ENCODE data around the gene ZNF273. TPM values are rescaled to one million over a fixed set of nuclear protein-coding genes. Genes with fewer than 3 reads are reported as not detected.

ZNF273 gene
- total RNA-seq, 2 donors from 2014 or later: 5.9 to 6.7 TPM

DNA sequence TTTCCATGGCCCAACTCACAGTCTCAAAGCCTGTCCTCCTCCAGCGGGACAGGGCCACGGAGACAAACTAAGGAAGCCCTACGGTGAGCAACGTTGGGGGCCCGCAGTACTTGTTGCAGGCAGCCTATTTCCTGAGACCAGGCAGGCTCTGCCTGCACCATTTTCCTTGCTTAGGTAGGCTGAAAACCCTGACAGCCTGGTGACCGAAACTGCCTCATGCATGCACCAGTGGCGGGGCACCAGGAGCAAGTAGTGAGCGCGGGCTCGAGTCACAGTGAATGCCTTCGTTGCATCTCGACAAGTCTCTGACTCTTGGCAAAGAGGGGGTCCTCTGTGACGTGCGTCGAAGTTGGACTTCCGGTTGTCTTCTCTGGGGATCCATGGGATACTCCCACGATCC lies 23.3 kb upstream of the ZNF273 start:
- DNase-seq (no peak), ATAC-seq (no peak)
- no peaks in the 10 kb centered on the region for H3K9me3 ChIP-seq (ENCODE audit: control insufficient read depth, low read length, poor library complexity, severe bottlenecking)
- Mint-ChIP-seq H3K27ac (no peak overlapping the region), H3K36me3 (ENCODE audit: low read depth) (no peaks in the 10 kb centered on the region), H3K4me3 (peak overlapping the region; percentile 57), H3K27me3 (peaks cover 67% of the 10 kb centered on the region), H3K4me1 (peaks cover 18% of the 10 kb centered on the region)

DNA sequence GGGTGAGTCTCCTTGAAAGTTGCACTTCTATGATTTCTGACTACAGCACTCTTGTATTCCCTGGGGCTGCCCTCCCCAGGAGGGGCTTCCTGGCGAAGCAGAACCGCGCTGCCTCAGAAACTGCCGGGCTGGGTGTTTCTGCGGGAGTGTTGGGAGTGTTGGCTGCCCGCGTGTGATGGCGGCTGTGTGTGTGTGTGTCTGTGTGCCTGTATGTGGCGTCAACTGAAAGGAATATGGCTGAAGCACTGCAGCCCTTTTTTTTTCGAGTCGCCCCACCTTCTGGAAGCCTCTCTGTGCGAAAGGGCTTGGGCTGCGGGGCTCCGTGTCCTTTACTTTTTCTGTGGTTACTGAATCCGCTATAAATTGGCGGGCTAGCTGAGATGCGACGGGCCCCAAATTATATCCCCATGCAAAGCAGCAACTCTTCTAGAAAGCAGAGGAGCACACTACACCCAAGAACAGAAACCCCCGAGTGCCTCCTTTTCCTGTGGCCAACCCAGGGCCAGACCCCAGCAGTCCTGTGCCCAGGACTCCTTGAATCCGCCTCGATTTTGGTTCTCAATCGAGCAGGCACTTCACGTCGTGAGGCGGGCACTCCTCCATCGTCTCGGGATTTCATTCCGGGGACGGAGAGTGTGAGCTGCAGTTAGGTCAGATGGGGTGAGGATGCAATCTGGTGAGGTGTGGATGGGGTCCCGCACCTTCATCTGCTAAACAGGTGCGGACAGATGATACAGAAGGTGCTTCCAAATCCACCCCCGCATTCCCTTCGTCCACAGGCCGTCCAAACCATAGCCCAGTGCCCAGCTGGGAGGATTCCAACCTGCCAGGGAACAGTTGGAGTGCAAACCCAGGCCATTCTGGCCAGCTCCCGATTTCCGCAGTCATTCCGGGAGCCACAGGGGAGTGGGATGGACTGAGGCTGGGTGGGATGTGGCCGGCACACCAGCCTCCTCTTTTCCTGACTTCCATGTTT lies 22.5 kb upstream of the ZNF273 start:
- H3K4me3 Mint-ChIP-seq: no peak overlapping the region
- ATAC-seq: no peak
- DNase-seq: no peak
- H3K27ac Mint-ChIP-seq: no peak overlapping the region
- H3K4me1 Mint-ChIP-seq: peaks cover 18% of the 10 kb centered on the region
- no peaks in the 10 kb centered on the region for H3K9me3 ChIP-seq (ENCODE audit: control insufficient read depth, low read length, poor library complexity, severe bottlenecking)
- H3K36me3 Mint-ChIP-seq (ENCODE audit: low read depth): peaks cover 3% of the 10 kb centered on the region
- peaks cover 75% of the 10 kb centered on the region for H3K27me3 Mint-ChIP-seq

DNA sequence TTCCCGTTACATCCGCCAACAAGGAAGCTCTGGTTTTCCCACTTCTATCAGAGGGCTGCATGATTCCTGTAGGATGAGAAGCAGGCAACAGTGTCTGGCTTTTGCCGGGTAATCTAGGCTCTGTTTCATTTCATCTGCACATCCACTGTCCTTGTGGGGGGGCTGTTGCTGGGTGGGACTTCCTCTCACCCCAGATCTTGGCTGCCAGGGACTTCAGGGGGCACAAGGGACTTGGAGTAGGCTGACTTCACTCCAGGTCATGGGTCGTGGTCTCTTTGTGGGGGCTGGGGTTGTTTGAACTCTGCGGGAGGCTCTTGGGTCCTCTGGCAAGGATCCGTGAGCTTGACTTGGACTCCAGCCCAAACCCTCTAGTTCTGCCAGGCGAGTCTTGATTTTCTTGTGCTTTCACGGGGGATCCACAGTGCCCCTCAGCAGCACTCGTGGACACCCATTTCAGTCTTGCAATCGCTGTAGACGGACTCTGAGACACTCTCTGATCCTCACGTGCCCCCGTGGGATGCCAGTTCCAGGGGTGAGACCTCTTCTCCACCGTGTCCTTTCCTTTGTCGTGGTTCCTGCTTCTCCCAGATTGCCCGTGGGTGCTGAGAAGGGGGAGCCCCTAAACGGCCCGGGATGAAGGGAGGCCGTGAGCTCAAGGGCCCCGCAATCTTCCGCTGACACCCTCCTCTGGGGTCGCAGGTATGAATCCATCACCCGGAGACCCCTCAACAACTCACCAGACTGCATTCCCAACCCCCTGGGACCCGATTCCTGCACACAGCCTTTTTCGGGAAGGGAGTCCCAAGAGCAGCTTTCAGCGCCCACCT lies 21.4 kb upstream of the ZNF273 start:
- ATAC-seq (no peak), DNase-seq (no peak)
- peaks cover 81% of the 10 kb centered on the region for H3K27me3 Mint-ChIP-seq
- peaks cover 21% of the 10 kb centered on the region for H3K4me1 Mint-ChIP-seq
- no peak overlapping the region for H3K4me3 Mint-ChIP-seq
- peaks cover 3% of the 10 kb centered on the region for H3K36me3 Mint-ChIP-seq (ENCODE audit: low read depth)
- H3K9me3 ChIP-seq (ENCODE audit: control insufficient read depth, low read length, poor library complexity, severe bottlenecking): no peaks in the 10 kb centered on the region
- H3K27ac Mint-ChIP-seq: no peak overlapping the region

DNA sequence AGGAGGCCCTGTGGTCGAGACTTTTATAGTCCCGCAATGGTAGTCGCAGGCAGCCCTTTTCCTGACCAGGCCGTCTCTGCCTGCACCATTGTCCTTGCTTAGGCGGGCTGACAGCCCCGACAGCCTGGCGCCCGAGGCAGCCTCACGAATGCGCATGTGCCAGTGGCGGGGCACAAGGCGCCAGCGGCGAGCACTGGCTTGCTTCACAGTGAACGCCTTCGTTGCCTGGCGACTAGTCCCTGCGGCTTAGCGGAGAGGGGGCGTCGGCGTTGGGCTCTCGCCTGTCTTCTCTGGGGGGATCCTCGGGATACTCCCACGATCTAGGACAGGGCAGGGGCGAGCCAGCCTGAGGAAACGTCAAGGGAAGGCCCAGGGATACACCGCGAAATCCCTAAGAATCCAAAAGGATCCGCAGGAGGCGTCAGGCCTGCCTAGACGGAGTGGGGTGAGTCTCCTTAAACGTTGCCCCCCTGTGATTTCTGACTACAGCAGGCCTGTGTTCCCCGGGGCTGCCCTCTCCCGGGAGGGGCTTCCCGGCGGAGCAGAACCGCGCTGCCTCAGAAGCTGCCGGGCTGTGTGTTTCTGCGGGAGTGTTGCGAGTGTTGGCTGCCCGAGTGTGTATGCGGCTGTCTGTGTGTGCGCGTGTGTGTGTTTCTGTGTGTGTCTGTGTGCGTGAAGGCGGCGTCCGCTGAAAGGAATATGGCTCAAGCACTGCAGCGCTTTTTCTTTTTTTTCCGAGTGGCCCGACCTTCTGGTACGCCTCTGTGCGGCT lies 20.5 kb upstream of the ZNF273 start:
- H3K9me3 ChIP-seq (ENCODE audit: control insufficient read depth, low read length, poor library complexity, severe bottlenecking): no peaks in the 10 kb centered on the region
- Mint-ChIP-seq H3K4me1 (peaks cover 17% of the 10 kb centered on the region), H3K27ac (no peak overlapping the region), H3K27me3 (peaks cover 79% of the 10 kb centered on the region), H3K4me3 (peak overlapping the region; percentile 58), H3K36me3 (ENCODE audit: low read depth) (peaks cover 3% of the 10 kb centered on the region)
- DNase-seq (no peak), ATAC-seq (peak; percentile 34)

DNA sequence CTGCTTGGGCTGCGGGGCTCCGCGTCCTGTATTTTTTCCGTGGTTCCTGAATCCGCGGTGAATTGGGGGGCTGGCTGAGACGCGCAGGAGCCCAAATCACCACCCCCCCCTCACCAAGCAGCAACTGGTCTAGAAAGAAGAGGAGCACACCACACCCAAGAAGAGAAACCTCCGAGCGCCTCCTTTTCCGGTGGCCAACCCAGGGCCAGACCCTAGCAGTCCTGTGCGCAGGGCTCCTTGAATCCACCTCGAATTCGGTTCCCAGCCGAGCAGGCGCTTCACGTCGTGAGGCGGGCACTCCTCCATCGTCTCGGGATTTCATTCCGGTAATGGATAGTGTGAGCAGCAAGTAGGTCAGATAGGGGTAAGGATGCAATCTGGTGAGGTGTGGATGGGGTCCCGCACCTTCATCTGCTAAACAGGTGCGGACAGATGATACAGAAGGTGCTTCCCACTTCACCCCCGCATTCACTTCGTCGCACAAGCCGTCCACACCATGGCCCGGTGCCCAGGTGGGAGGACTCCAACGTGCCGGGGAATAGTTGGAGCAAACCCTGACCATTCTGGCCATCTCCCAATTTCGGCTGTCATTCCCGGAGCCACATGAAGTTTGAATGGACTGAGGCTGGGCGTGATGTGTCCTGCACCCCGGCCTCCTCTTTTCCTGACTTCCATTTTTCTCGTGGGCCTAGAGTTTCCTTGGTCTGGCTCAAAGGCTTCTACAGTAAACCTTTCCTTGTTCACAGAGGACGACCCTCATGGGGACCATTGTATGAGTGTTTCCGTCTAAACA lies 19.8 kb upstream of the ZNF273 start:
- Mint-ChIP-seq H3K4me3 (peak overlapping the region; percentile 58), H3K36me3 (ENCODE audit: low read depth) (peaks cover 6% of the 10 kb centered on the region), H3K27ac (no peak overlapping the region), H3K4me1 (peaks cover 18% of the 10 kb centered on the region), H3K27me3 (peaks cover 80% of the 10 kb centered on the region)
- DNase-seq: no peak
- ATAC-seq: no peak
- H3K9me3 ChIP-seq (ENCODE audit: control insufficient read depth, low read length, poor library complexity, severe bottlenecking): no peaks in the 10 kb centered on the region

DNA sequence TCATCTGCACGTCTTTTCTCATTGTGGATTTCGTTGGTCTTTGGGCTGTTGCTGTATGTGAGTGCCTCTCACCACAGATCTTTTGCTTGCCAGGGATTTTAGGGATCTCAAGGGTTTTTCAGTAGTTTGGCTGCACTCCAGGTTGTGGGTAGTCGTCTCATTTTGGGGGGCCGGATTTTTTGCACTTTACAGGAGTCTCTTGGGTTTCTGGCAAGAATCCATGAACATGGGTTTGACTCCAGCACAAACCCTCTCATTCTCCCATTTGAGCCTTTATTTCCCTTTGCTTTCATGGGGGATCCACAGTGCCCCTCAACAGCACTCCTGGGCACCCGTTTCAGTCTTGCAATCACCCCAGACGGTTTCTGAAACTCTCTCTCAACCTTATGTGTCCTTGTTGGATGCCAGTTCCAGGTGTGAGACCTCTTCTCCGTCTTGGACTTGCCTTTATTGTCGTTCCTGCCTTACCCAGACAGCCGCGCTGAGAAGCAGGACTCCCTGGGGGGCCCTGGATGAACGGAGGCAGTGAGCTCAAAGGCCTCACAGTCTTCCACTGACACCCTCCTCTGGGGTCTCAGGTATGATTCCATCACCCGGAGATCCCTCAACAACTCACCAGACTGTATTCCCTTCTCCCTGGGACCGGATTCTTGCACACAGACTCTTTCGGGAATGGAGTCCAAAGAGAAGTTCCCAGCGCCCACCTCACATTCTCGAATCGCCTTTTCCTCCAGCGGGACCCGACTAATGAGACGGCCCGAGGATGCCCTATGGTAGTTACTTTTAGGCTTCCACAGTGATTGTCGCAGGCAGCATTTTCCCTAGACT lies 18.8 kb upstream of the ZNF273 start:
- H3K4me1 Mint-ChIP-seq: peaks cover 21% of the 10 kb centered on the region
- peak overlapping the region; percentile 36 for H3K4me3 Mint-ChIP-seq

DNA sequence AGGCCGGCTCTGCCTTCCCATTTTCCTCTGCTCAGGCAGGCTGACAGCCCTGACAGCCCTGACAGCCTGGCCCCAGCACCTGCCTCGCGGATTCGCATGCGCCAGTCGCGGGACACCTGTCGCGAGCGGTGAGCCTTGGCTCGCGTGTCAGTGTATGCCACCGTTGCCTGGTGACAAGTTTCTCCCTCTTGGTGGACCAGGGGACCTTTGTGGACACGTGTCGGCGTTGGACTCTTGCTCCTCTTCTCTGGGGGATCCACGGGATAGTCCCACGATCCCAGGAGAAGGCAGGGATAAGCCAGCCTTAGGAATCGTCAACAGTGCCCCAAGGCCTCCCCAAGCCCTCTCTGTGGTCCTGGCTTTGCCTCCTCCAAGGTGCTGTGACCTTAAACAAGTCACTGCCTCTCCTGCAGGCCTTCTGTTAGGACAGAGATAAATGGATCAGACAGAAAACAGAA lies 18.1 kb upstream of the ZNF273 start:
- no peaks in the 10 kb centered on the region for H3K9me3 ChIP-seq (ENCODE audit: control insufficient read depth, low read length, poor library complexity, severe bottlenecking)
- Mint-ChIP-seq H3K27ac (no peak overlapping the region), H3K36me3 (ENCODE audit: low read depth) (peaks cover 6% of the 10 kb centered on the region), H3K4me1 (peaks cover 21% of the 10 kb centered on the region), H3K27me3 (peaks cover 77% of the 10 kb centered on the region), H3K4me3 (no peak overlapping the region)
- no peak for ATAC-seq
- DNase-seq: no peak

More for the DNA sequence above, 18.8 kb upstream of the ZNF273 start:
- Mint-ChIP-seq H3K27ac (no peak overlapping the region), H3K36me3 (ENCODE audit: low read depth) (peaks cover 6% of the 10 kb centered on the region), H3K27me3 (peaks cover 78% of the 10 kb centered on the region)
- no peak for DNase-seq
- no peaks in the 10 kb centered on the region for H3K9me3 ChIP-seq (ENCODE audit: control insufficient read depth, low read length, poor library complexity, severe bottlenecking)
- no peak for ATAC-seq

DNA sequence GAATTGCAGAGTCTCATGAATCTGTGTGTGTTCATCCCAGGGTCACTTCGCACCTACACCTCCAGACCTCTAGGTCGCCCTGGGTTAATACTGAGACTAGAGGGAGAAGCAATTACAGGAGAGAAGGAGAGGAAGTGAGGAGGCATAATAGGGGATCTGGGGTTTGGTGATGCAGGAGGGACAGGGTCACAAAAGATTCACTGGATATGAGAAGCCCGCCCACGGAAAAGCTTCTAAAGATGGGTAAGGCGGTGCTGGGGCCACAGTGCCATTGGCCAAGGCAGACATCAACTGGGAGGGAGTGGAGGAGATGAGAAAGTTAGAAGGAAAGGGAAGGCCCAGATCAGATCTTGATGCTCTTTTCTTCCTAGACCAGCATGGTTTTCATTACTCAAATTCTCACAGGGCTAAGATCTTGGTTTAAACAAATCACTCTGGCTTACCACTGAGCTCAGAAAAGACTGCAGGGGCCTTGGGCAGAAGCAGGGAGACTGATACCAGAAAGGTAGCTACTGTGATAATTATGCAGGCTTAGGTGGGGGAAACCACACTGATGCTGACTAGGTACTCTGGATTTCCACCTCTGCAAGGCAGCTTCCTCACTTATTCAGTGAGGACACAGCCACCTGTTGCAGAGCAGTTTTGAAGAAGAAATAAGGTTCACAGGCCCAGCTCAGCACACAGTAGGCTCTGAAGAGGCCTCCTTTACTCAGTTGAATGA lies 17.4 kb upstream of the ZNF273 start:
- Mint-ChIP-seq H3K4me1 (peaks cover 21% of the 10 kb centered on the region), H3K27ac (no peak overlapping the region), H3K27me3 (peaks cover 75% of the 10 kb centered on the region), H3K36me3 (ENCODE audit: low read depth) (peaks cover 6% of the 10 kb centered on the region), H3K4me3 (no peak overlapping the region)
- no peaks in the 10 kb centered on the region for H3K9me3 ChIP-seq (ENCODE audit: control insufficient read depth, low read length, poor library complexity, severe bottlenecking)
- ATAC-seq (no peak), DNase-seq (no peak)

DNA sequence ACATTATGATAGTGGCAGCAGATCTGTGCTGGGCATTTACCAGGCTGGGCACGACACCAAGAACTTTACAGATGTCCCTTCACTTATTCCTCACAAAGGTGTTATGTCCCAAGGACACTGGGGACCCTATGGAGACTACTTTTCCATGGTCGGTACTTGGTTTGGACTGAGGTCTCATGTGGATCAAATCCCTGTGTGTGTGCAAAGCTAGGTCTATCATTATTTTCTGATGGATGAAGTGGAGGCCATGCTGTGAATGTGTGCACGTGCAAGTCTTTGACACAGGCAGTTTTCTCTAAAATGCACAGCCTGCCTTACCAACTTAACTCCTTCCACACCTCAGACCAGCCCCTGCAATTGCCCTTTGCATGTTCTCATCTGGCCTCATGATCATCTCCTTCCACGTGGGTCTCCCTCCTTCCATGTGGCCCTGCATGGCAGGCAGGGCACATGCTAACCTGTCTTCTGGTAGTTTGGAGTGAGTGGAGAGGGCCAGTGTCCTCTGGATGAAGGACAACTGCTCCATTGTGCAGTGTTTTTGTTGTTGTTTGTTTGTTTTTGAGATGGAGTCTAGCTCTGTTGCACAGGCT lies 16.0 kb upstream of the ZNF273 start:
- Mint-ChIP-seq H3K27ac (no peak overlapping the region), H3K27me3 (peaks cover 69% of the 10 kb centered on the region), H3K4me3 (peak overlapping the region; percentile 25), H3K36me3 (ENCODE audit: low read depth) (peaks cover 6% of the 10 kb centered on the region), H3K4me1 (peaks cover 21% of the 10 kb centered on the region)
- H3K9me3 ChIP-seq (ENCODE audit: control insufficient read depth, low read length, poor library complexity, severe bottlenecking): no peaks in the 10 kb centered on the region
- no peak for DNase-seq
- ATAC-seq: no peak

DNA sequence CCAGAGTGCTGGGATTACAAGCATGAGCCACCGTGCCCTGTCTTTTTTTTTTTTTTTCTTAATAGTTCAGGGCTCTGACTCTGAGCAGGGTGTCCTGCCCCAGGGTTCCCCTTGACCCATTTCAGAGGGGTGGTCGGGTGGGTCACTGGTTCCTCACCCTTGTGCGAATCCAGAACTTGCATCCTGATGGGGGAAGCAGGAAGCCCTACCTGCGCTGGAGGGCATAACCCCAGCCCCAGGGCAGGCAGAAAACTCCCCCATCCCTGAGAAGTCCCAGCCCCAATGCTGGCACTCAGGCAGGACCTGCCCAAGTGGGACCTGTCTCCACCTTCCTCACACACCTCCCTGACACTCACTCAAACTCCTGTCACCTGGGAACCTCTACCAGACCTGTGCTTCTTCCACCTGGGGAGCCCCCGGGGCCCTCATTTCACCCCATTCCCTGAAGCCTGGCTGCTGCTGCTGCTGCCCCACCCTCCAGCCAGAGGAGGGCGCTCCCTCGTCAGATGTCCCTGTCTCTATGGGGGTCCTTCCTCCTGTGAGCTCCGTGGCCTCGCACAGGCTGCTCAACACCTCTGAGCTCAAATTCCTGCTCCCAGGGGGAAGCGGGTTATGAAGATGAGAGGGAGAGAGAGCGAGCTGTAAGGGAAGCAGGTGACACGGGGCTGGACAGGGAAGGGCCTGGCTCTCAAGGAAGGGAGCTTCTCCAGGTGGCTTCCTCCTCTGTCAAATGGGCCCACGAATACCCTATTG lies 15.1 kb upstream of the ZNF273 start:
- peaks cover 65% of the 10 kb centered on the region for H3K27me3 Mint-ChIP-seq
- peak; percentile 80 for ATAC-seq
- peaks cover 16% of the 10 kb centered on the region for H3K4me1 Mint-ChIP-seq
- peak in 1 of 3 donors; percentile 40 for DNase-seq
- H3K9me3 ChIP-seq (ENCODE audit: control insufficient read depth, low read length, poor library complexity, severe bottlenecking): no peaks in the 10 kb centered on the region
- peak overlapping the region; percentile 94 for H3K4me3 Mint-ChIP-seq
- H3K27ac Mint-ChIP-seq: peak overlapping the region; percentile 81
- peaks cover 6% of the 10 kb centered on the region for H3K36me3 Mint-ChIP-seq (ENCODE audit: low read depth)

Data from T-helper 17 cell (primary cell).